Sigmoid colon (tissue), 7 donors: Measurements from ENCODE around the gene GUCY1B1. TPM values are rescaled to one million over a fixed set of nuclear protein-coding genes. Genes with fewer than 3 reads are reported as not detected.

ENCODE experiments used
- DNase-seq: peaks from one replicate; pipeline ENCODE4 v3.0.0-alpha.2; 2019
- H3K27ac ChIP-seq, 4 donors: fragments of 200-600 bp; sonication (generic); one replicate each; pipeline ENCODE4 v1.5.1; 2016 to 2019; ENCODE audit warnings: mild to moderate bottlenecking in 1 of 4
- H3K27me3 ChIP-seq, 3 donors: fragments of 200-600 bp; sonication (generic); one replicate each; pipeline ENCODE4 v1.5.1; 2019; ENCODE audit warnings: mild to moderate bottlenecking in 1 of 3
- H3K36me3 ChIP-seq, 4 donors: fragments of 200-600 bp; sonication (generic); one replicate each; pipeline ENCODE4 v1.5.1; 2016 to 2019
- H3K4me1 ChIP-seq, 4 donors: fragments of 200-600 bp; sonication (generic); one replicate each; pipeline ENCODE4 v1.5.1; 2017 to 2019
- H3K4me3 ChIP-seq, 4 donors: fragments of 200-600 bp; sonication (generic); one replicate each; pipeline ENCODE4 v1.5.1; 2017 to 2019; ENCODE audit warnings: mild to moderate bottlenecking in 2 of 4, moderate library complexity in 1 of 4
- H3K9me3 ChIP-seq, 4 donors: fragments of 200-600 bp in 3 of 4; sonication (generic) in 3 of 4; one replicate each; pipeline versions ENCODE4 v1.5.1 to v1.6.1; 2013 to 2019
- EP300 ChIP-seq, 4 donors: sonication (generic); formaldehyde crosslinking; IDR thresholded peaks; one replicate each; pipeline ENCODE4 v1.6.1; 2017; ENCODE audit warnings: antibody characterized with exemption in 4 of 4
- POLR2A ChIP-seq, 2 donors: fragments of 450-650 bp; IDR thresholded peaks; one replicate each; pipeline ENCODE4 v1.6.1; 2016; ENCODE audit warnings: antibody characterized with exemption in 2 of 2, mild to moderate bottlenecking in 2 of 2, moderate library complexity in 2 of 2
- POLR2AphosphoS5 ChIP-seq, 4 donors: sonication (generic); formaldehyde crosslinking; IDR thresholded peaks; one replicate each; pipeline ENCODE4 v1.6.1; 2017; ENCODE audit warnings: antibody characterized with exemption in 4 of 4
- WGBS, 2 donors: extraction: QIAGEN DNeasy Blood & Tissue Kit; methylation state at CpG; one replicate each; pipeline ENCODE4 v1.1.7; 2013; 5-methylcytosine and 5-hydroxymethylcytosine counted together
- intact Hi-C: fragments of 100-400 bp; cut with DNase I; formaldehyde crosslinking; loops from one replicate; pipeline ENCODE4 v1.15.1; 2023
- polyA plus RNA-seq, 3 donors: library from polyadenylated mRNA; stranded (reverse); fragments of 200-250 nt; gene quantifications; one replicate each; pipeline ENCODE4 v1.2.3, GENCODE V29; 2013
- total RNA-seq, 4 donors: library from RNA; depleted of rRNA; stranded (reverse); fragments of >200 nt; gene quantifications; one replicate each; pipeline ENCODE4 v1.1.0, GENCODE V29; 2016
- TF ChIP-seq, protein P1 (sequence below), 4 experiments: fragments of 450-650 bp in 3 of 4; fragments of 200-600 bp in 1 of 4; IDR thresholded peaks; one replicate each; pipeline ENCODE4 v1.5.1; 2016 to 2019; ENCODE audit warnings: antibody characterized with exemption in 4 of 4, mild to moderate bottlenecking in 3 of 4, moderate library complexity in 2 of 4
- donor health status: healthy with polysubstance abuse.
- donor health status: Bipolar disorder and iron deficiency.
- donor health status: healthy.

GUCY1B1 gene
- total and polyA plus RNA-seq, 7 donors: 0.92 to 115 (median 45.1) TPM

GRCh38 chr4:155828628-155829027 is 69.8 kb downstream of the GUCY1B1 start:
- H3K4me1 ChIP-seq: no peaks in the 10 kb centered on the region
- no peaks in the 10 kb centered on the region for H3K27me3 ChIP-seq
- TF ChIP-seq, protein P1, sequence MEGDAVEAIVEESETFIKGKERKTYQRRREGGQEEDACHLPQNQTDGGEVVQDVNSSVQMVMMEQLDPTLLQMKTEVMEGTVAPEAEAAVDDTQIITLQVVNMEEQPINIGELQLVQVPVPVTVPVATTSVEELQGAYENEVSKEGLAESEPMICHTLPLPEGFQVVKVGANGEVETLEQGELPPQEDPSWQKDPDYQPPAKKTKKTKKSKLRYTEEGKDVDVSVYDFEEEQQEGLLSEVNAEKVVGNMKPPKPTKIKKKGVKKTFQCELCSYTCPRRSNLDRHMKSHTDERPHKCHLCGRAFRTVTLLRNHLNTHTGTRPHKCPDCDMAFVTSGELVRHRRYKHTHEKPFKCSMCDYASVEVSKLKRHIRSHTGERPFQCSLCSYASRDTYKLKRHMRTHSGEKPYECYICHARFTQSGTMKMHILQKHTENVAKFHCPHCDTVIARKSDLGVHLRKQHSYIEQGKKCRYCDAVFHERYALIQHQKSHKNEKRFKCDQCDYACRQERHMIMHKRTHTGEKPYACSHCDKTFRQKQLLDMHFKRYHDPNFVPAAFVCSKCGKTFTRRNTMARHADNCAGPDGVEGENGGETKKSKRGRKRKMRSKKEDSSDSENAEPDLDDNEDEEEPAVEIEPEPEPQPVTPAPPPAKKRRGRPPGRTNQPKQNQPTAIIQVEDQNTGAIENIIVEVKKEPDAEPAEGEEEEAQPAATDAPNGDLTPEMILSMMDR (IDR thresholded peaks at IDR 0.05): no peak
- no peak for TF ChIP-seq POLR2A (IDR thresholded peaks at IDR 0.05)
- TF ChIP-seq POLR2AphosphoS5 (IDR thresholded peaks at IDR 0.05): no peak
- no peak for TF ChIP-seq EP300 (IDR thresholded peaks at IDR 0.05)
- no peaks in the 10 kb centered on the region for H3K36me3 ChIP-seq
- H3K4me3 ChIP-seq: no peak overlapping the region
- 83 to 90% methylated on average over 3 of the region's 3 CpGs for WGBS, 2 donors
- intact Hi-C loops: no loop called here
- no peaks in the 10 kb centered on the region for H3K9me3 ChIP-seq
- H3K27ac ChIP-seq: no peak overlapping the region
- DNase-seq: no peak

DNA sequence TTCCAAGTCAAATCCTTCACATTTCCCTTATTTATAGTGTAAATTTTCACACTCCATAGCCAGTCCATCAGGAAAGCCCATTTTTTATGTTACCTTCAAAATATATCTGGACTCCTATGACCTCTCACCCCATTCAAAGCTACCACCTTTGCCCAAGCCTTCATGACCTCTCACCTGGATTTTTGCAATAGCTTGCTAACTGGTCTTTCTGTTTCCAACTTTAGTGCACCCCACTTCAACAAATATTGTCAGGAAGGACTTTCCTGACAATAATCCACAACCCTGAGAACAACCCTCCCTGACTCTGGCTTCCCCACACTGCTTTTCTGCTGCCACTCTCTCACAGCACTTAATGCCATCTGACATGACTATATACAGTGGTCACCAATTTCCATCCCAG is 73.8 kb downstream of the GUCY1B1 start:
- DNase-seq: no peak
- no peaks in the 10 kb centered on the region for H3K36me3 ChIP-seq
- H3K4me1 ChIP-seq: no peaks in the 10 kb centered on the region
- no peak overlapping the region for H3K27ac ChIP-seq
- H3K27me3 ChIP-seq: no peaks in the 10 kb centered on the region
- TF ChIP-seq EP300 (IDR thresholded peaks at IDR 0.05) (no peak), POLR2A (IDR thresholded peaks at IDR 0.05) (no peak), POLR2AphosphoS5 (IDR thresholded peaks at IDR 0.05) (no peak)
- TF ChIP-seq, protein P1 (IDR thresholded peaks at IDR 0.05): no peak
- H3K4me3 ChIP-seq: no peak overlapping the region
- no peaks in the 10 kb centered on the region for H3K9me3 ChIP-seq
- intact Hi-C loops: no loop called here

DNA sequence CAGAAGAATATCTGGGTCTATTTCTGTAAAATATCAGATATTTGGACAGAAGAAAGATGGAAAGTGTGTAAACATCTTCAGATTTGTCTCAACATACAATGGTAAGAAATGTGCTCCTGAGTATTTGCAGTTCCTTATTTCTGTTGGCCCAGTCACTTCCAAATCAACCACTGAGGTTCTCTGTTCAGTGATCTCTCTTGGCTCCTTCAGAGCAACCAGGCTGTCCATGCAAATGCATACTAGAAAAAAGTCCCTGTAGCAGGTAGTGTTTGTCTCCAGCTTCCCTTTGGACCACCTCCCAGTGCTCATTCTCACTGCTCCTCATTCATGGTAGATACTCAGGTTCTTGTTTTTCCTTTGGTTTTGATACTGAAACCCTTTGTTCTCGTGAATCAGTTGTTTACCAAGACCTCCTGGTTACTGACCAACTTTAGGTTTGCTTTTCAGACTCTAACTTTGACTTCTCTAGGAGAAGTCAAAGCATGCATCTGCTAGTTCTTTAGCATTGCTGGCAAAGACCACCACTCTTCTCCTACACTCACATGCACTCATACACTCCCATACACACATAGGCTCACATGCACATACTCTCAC is 78.5 kb downstream of the GUCY1B1 start:
- no peak overlapping the region for H3K4me3 ChIP-seq
- H3K27me3 ChIP-seq: no peaks in the 10 kb centered on the region
- DNase-seq: no peak
- H3K27ac ChIP-seq: no peak overlapping the region
- no peak for TF ChIP-seq EP300 (IDR thresholded peaks at IDR 0.05)
- no peak for TF ChIP-seq POLR2A (IDR thresholded peaks at IDR 0.05)
- TF ChIP-seq, protein P1 (IDR thresholded peaks at IDR 0.05): no peak
- TF ChIP-seq POLR2AphosphoS5 (IDR thresholded peaks at IDR 0.05): no peak
- no peaks in the 10 kb centered on the region for H3K4me1 ChIP-seq
- H3K36me3 ChIP-seq: no peaks in the 10 kb centered on the region
- WGBS, 2 donors: 25 to 71% methylated on average over 1 of the region's 1 CpG
- intact Hi-C loops: no loop called here
- H3K9me3 ChIP-seq: no peaks in the 10 kb centered on the region

DNA sequence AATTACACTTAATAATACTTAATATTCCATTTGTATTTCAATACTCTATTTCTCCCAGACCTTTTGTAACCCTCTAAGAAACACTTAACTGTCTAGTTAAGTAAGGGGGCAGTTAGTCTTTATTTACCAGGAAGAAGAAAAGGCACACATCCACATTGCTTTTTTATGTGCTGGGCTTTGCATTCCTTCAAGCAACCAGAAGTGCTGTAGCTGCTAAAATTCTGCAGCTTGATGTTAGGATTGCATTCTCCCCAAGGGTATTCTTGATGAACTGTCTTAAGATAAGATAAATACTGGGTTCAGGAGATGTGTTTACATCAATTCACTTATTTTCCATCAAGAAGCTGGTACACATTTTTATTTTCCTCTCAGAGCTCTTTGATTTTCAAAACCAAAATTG is 83.3 kb downstream of the GUCY1B1 start:
- no peak overlapping the region for H3K4me3 ChIP-seq
- intact Hi-C loops: no loop called here
- no peak for DNase-seq
- TF ChIP-seq POLR2A (IDR thresholded peaks at IDR 0.05) (no peak), EP300 (IDR thresholded peaks at IDR 0.05) (no peak), POLR2AphosphoS5 (IDR thresholded peaks at IDR 0.05) (no peak)
- TF ChIP-seq, protein P1 (IDR thresholded peaks at IDR 0.05): no peak
- no peak overlapping the region for H3K27ac ChIP-seq
- no peaks in the 10 kb centered on the region for H3K27me3 ChIP-seq
- H3K4me1 ChIP-seq: no peaks in the 10 kb centered on the region
- no peaks in the 10 kb centered on the region for H3K9me3 ChIP-seq
- no peaks in the 10 kb centered on the region for H3K36me3 ChIP-seq

DNA sequence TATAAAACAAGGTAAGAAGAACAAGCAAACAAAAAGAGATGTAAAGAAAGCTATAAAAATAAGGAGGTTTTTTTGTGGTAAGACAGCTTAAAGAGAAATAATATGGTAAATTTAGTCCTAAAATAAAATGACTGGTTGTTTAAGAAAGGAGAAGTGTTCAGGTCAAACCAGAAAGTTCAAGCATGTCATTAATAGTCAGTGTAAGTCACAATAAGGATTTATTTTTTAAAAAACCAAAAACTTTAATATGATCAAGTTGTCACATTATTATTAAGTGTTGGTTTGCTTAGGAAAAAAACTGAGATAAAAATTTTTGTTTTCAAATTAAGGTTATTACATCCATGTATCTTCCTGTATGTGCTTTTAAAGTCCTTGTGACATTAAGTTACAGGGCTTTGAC is 88.1 kb downstream of the GUCY1B1 start:
- intact Hi-C loops: no loop called here
- no peaks in the 10 kb centered on the region for H3K27me3 ChIP-seq
- no peak overlapping the region for H3K4me3 ChIP-seq
- H3K4me1 ChIP-seq: no peaks in the 10 kb centered on the region
- no peak for TF ChIP-seq EP300 (IDR thresholded peaks at IDR 0.05)
- TF ChIP-seq POLR2A (IDR thresholded peaks at IDR 0.05): no peak
- no peak for TF ChIP-seq POLR2AphosphoS5 (IDR thresholded peaks at IDR 0.05)
- TF ChIP-seq, protein P1 (IDR thresholded peaks at IDR 0.05): no peak
- no peak for DNase-seq
- peaks cover 0 to 2% (median 0%) of the 10 kb centered on the region in 4 donors for H3K9me3 ChIP-seq
- H3K36me3 ChIP-seq: no peaks in the 10 kb centered on the region
- no peak overlapping the region for H3K27ac ChIP-seq
